HL-60 (cell line): Measurements from ENCODE around the gene DAGLA.

Experiments used
- DNase-seq, 2 experiments: peaks; one replicate each; pipeline ENCODE4 v3.0.0-alpha.2; 2010 to 2020; ENCODE audit warnings: low read depth in 1 of 2, low spot score in 1 of 2
- H3K27ac ChIP-seq: fragments of 250-450 bp; sonication (Bioruptor Pico); replicated peaks from 2 replicates; pipeline ENCODE4 v1.5.1; 2020; ENCODE audit warnings: mild to moderate bottlenecking, moderate library complexity
- H3K27me3 ChIP-seq: fragments of 250-450 bp; sonication (Bioruptor Pico); 2 replicates; pipeline ENCODE4 v1.5.1; 2021; ENCODE audit warnings: mild to moderate bottlenecking, moderate library complexity; ENCODE audit not compliant: insufficient read depth, poor library complexity, severe bottlenecking
- H3K4me3 ChIP-seq: replicated peaks from 2 replicates; pipeline ENCODE4 v1.5.1; 2011; ENCODE audit warnings: mild to moderate bottlenecking, control low read depth, low read length; ENCODE audit not compliant: insufficient read depth
- CTCF ChIP-seq: IDR thresholded peaks from one replicate; pipeline ENCODE4 v1.5.1; 2011; ENCODE audit warnings: low read length, control low read depth, inconsistent platforms; ENCODE audit not compliant: insufficient read depth
- GABPA ChIP-seq: IDR thresholded peaks from 2 replicates; pipeline ENCODE4 v1.6.1; 2012; ENCODE audit warnings: low read depth
- POLR2AphosphoS5 ChIP-seq: IDR thresholded peaks from 2 replicates; pipeline ENCODE4 v1.6.1; 2012; ENCODE audit warnings: low read depth
- REST ChIP-seq: IDR thresholded peaks from 2 replicates; pipeline ENCODE4 v1.6.1; 2012; ENCODE audit warnings: low read depth; ENCODE audit not compliant: insufficient replicate concordance
- SPI1 ChIP-seq: IDR thresholded peaks from 2 replicates; pipeline ENCODE4 v1.6.1; 2012; ENCODE audit warnings: low read depth, mild to moderate bottlenecking, borderline replicate concordance

Gene DAGLA

GRCh38 chr11:61778357-61778886 is 98.2 kb downstream of the DAGLA start:
- Histone ChIP-seq H3K4me3 (no peak overlapping the region), H3K27ac (no peak overlapping the region), H3K27me3 (no peaks in the 10 kb centered on the region)
- no peak for TF ChIP-seq CTCF
- no peak for TF ChIP-seq SPI1
- no peak for TF ChIP-seq REST
- no peak for TF ChIP-seq GABPA
- DNase-seq, result no peak

- no peak overlapping the region for H3K27ac ChIP-seq
- DNase-seq, result no peak
- no peak overlapping the region for H3K4me3 ChIP-seq
- TF ChIP-seq POLR2AphosphoS5, result no peak
- no peak for TF ChIP-seq CTCF
- TF ChIP-seq REST, result no peak
- no peak for TF ChIP-seq GABPA
- TF ChIP-seq SPI1, result no peak
- H3K27me3 ChIP-seq, result no peaks in the 10 kb centered on the region
Measured at GRCh38 chr11:61778920-61779650, 98.9 kb downstream of the DAGLA start.

- H3K4me3 ChIP-seq, result no peak overlapping the region
- no peak for TF ChIP-seq CTCF
- TF ChIP-seq POLR2AphosphoS5, result no peak
- no peak for TF ChIP-seq GABPA
- no peak for TF ChIP-seq REST
- no peak for TF ChIP-seq SPI1
- DNase-seq, result no peak
- H3K27me3 ChIP-seq, result no peaks in the 10 kb centered on the region
- no peak overlapping the region for H3K27ac ChIP-seq
Measured at GRCh38 chr11:61779666-61780525, 99.7 kb downstream of the DAGLA start.
